Gastroesophageal sphincter (tissue), 3 donors: ENCODE data around the gene PSEN2.

Experiments
- POLR2A ChIP-seq, 2 donors: fragments of 450-650 bp; IDR thresholded peaks; one replicate each; pipeline ENCODE4 v1.6.1; 2017; ENCODE audit warnings: antibody characterized with exemption in 2 of 2, mild to moderate bottlenecking in 2 of 2, moderate library complexity in 1 of 2
- TF ChIP-seq, protein P1 (sequence below), 4 experiments: fragments of 200-600 bp in 2 of 4; fragments of 450-650 bp in 2 of 4; sonication (generic) in 1 of 4; IDR thresholded peaks; one replicate each; pipeline ENCODE4 v1.5.1; 2017 to 2019; ENCODE audit warnings: antibody characterized with exemption in 4 of 4, mild to moderate bottlenecking in 2 of 4, moderate library complexity in 2 of 4

DNA sequence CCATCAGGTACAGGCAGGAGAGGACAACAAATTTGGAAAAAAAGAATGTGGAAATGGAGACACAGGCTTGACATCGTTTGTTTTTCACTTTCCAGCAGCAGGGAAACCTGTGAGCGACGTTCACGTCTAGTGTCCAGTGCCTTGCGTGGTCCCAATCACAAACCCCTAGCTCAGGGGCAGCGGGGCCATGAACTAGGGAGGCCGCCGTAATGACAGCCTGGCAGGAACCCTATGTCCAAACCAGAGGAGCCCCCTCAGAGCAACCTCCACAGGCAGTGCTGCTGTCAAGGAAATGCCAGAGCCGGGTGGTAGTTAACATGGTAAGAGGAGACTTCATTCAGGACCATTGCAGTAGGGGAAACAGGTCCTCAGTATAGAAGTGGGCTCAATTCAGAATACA, 37.8 kb upstream of the PSEN2 start:
- TF ChIP-seq, protein P1, sequence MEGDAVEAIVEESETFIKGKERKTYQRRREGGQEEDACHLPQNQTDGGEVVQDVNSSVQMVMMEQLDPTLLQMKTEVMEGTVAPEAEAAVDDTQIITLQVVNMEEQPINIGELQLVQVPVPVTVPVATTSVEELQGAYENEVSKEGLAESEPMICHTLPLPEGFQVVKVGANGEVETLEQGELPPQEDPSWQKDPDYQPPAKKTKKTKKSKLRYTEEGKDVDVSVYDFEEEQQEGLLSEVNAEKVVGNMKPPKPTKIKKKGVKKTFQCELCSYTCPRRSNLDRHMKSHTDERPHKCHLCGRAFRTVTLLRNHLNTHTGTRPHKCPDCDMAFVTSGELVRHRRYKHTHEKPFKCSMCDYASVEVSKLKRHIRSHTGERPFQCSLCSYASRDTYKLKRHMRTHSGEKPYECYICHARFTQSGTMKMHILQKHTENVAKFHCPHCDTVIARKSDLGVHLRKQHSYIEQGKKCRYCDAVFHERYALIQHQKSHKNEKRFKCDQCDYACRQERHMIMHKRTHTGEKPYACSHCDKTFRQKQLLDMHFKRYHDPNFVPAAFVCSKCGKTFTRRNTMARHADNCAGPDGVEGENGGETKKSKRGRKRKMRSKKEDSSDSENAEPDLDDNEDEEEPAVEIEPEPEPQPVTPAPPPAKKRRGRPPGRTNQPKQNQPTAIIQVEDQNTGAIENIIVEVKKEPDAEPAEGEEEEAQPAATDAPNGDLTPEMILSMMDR (IDR thresholded peaks at IDR 0.05): no peak
- TF ChIP-seq POLR2A (IDR thresholded peaks at IDR 0.05): no peak
